Frontal cortex (tissue), 4 donors: ENCODE data around the gene STARD9. TPM values are rescaled to one million over a fixed set of nuclear protein-coding genes. Genes with fewer than 3 reads are reported as not detected.

Experiments used
- DNase-seq, 2 donors: peaks; one replicate each; pipeline ENCODE4 v3.0.0; 2012; ENCODE audit warnings: low spot score in 2 of 2
- FAIRE-seq: peaks from 2 replicates; lab custom pipeline; 2012; peaks lifted over from hg19 to GRCh38; lab: Jason Lieb, UNC
- total RNA-seq: library from RNA; depleted of rRNA; stranded (reverse); fragments of >200 nt; gene quantifications from one replicate; pipeline ENCODE4 v1.2.3, GENCODE V29; 2014
- donor health status: control.
- donor health status: control.
- donor health status: control.

The STARD9 gene
- total RNA-seq, 1 donor from 2014 or later, result 5.3 TPM

- FAIRE-seq (no peak), DNase-seq (no peak)
Observed at GRCh38 chr15:42688301-42688700, 112.9 kb downstream of the STARD9 start.

- no peak for FAIRE-seq
- no peak for DNase-seq
Observed at GRCh38 chr15:42691308-42691707, 115.9 kb downstream of the STARD9 start.

- DNase-seq (no peak), FAIRE-seq (no peak)
Observed at GRCh38 chr15:42691770-42692169, 116.4 kb downstream of the STARD9 start.

- no peak for DNase-seq
- FAIRE-seq, result no peak
Observed at GRCh38 chr15:42692536-42692935, 117.1 kb downstream of the STARD9 start.

GRCh38 chr15:42692997-42693396, 117.6 kb downstream of the STARD9 start:
- no peak for FAIRE-seq

GRCh38 chr15:42693496-42693895, 118.1 kb downstream of the STARD9 start:
- DNase-seq (no peak), FAIRE-seq (no peak)

More at GRCh38 chr15:42692997-42693396, 117.6 kb downstream of the STARD9 start:
- DNase-seq, result no peak

- FAIRE-seq (no peak), DNase-seq (no peak)
Observed at GRCh38 chr15:42693942-42694341, 118.5 kb downstream of the STARD9 start.

- DNase-seq (no peak), FAIRE-seq (no peak)
Observed at GRCh38 chr15:42694398-42694797, 119.0 kb downstream of the STARD9 start.

GRCh38 chr15:42695527-42696071, 120.2 kb downstream of the STARD9 start:
- FAIRE-seq (no peak), DNase-seq (no peak)

GRCh38 chr15:42696626-42697025, 121.2 kb downstream of the STARD9 start:
- FAIRE-seq (no peak), DNase-seq (no peak)

GRCh38 chr15:42704492-42704926, 129.1 kb downstream of the STARD9 start:
- FAIRE-seq, result no peak

GRCh38 chr15:42705336-42705735, 129.9 kb downstream of the STARD9 start:
- DNase-seq (no peak), FAIRE-seq (no peak)

More at GRCh38 chr15:42704492-42704926, 129.1 kb downstream of the STARD9 start:
- DNase-seq, result peak in 1 of 2 donors; percentile 59

GRCh38 chr15:42707068-42707467, 131.7 kb downstream of the STARD9 start:
- FAIRE-seq (no peak), DNase-seq (no peak)

- no peak for DNase-seq
- FAIRE-seq, result no peak
Observed at GRCh38 chr15:42707873-42708544, 132.6 kb downstream of the STARD9 start.

- no peak for DNase-seq
- no peak for FAIRE-seq
Observed at GRCh38 chr15:42710662-42711061, 135.3 kb downstream of the STARD9 start.

GRCh38 chr15:42711746-42712145, 136.3 kb downstream of the STARD9 start:
- FAIRE-seq, result no peak
- no peak for DNase-seq

GRCh38 chr15:42712584-42712983, 137.2 kb downstream of the STARD9 start:
- DNase-seq (no peak), FAIRE-seq (no peak)

GRCh38 chr15:42716125-42716524, 140.7 kb downstream of the STARD9 start:
- FAIRE-seq (no peak), DNase-seq (no peak)

GRCh38 chr15:42716626-42717025, 141.2 kb downstream of the STARD9 start:
- DNase-seq (no peak), FAIRE-seq (no peak)

- no peak for FAIRE-seq
- no peak for DNase-seq
Observed at GRCh38 chr15:42719043-42719442, 143.6 kb downstream of the STARD9 start.

GRCh38 chr15:42720071-42720470, 144.7 kb downstream of the STARD9 start:
- no peak for FAIRE-seq
- no peak for DNase-seq

- DNase-seq (no peak), FAIRE-seq (no peak)
Observed at GRCh38 chr15:42721016-42721415, 145.6 kb downstream of the STARD9 start.
